HepG2 (cell line): ENCODE data around the gene WNK2. TPM values are rescaled to one million over a fixed set of nuclear protein-coding genes. Genes with fewer than 3 reads are reported as not detected.

ENCODE experiments used
- ATAC-seq: fragments of 200-7000 bp; cut with Tn5 transposase; 3 replicates; pipeline ENCODE4 v1.9.1; 2020; ENCODE audit warnings: mild to moderate bottlenecking, moderate library complexity
- BruUV-seq: library from RNA; stranded (reverse); fragments of 400-500 nt; replicated peaks from 2 replicates; lab custom pipeline; 2021; lab: Mats Ljungman, UMichigan
- CTCF ChIA-PET: fragments of 300-600 bp; formaldehyde crosslinking; extraction: SDS; loops from one replicate; lab custom pipeline; 2021; ENCODE audit warnings: low total read pairs, inconsistent platforms, low intra/inter-chr PET ratio; lab: Yijun Ruan, JAX
- POLR2A ChIA-PET: fragments of 350-600 bp; sonication (Branson Sonifier 250); formaldehyde crosslinking; loops from one replicate; lab custom pipeline; 2020; ENCODE audit warnings: antibody characterized with exemption, inconsistent platforms; lab: Yijun Ruan, JAX
- DNase-seq: peaks from one replicate; pipeline ENCODE4 v3.0.0-alpha.2; 2015; ENCODE audit warnings: low spot score
- FAIRE-seq: peaks from 3 replicates; lab custom pipeline; 2011; peaks lifted over from hg19 to GRCh38; lab: Jason Lieb, UNC
- H2AFZ ChIP-seq: one replicate; pipeline ENCODE4 v1.6.1; 2011; ENCODE audit warnings: low read length, inconsistent platforms
- H3K27ac ChIP-seq: fragments of 300-600 bp; 3 replicates; pipeline ENCODE4 v1.8.0; 2011; ENCODE audit warnings: mixed run types, mild to moderate bottlenecking, mixed read lengths, low read length, inconsistent platforms; ENCODE audit not compliant: insufficient read depth; ENCODE audit errors: extremely low read length
- H3K27me3 ChIP-seq, 2 experiments: fragments of 200-600 bp in 1 of 2; 2 replicates in 1 of 2; 3 replicates in 1 of 2; pipeline versions ENCODE4 v1.6.0 to v1.8.0; 2011; ENCODE audit warnings: low read length in 2 of 2, mild to moderate bottlenecking in 2 of 2, moderate library complexity in 2 of 2, inconsistent platforms in 1 of 2; ENCODE audit not compliant: insufficient read depth in 2 of 2, control insufficient read depth in 1 of 2
- H3K36me3 ChIP-seq, 2 experiments: fragments of 200-600 bp in 1 of 2; replicated peaks in 1 of 2; 2 replicates in 1 of 2; 3 replicates in 1 of 2; pipeline versions ENCODE4 v1.5.1 to v1.8.0; 2011; ENCODE audit warnings: low read length in 2 of 2, inconsistent platforms in 1 of 2; ENCODE audit not compliant: insufficient read depth in 2 of 2, control insufficient read depth in 1 of 2
- H3K4me1 ChIP-seq: 2 replicates; pipeline ENCODE4 v1.5.1; 2012; ENCODE audit warnings: low read length, inconsistent platforms; ENCODE audit not compliant: insufficient read depth
- H3K4me2 ChIP-seq: 2 replicates; pipeline ENCODE4 v1.6.0; 2011; ENCODE audit warnings: low read depth, low read length, inconsistent platforms
- H3K4me3 ChIP-seq, 3 experiments: fragments of 200-600 bp in 1 of 3; sonication (generic), shearing (Covaris generic) in 1 of 3; replicated peaks in 1 of 3; 2 replicates each; pipeline ENCODE4 v1.5.1; 2011 to 2016; ENCODE audit warnings: low read length in 3 of 3, inconsistent platforms in 2 of 3, low read depth in 2 of 3, mild to moderate bottlenecking in 2 of 3, control low read depth in 1 of 3, mixed read lengths in 1 of 3; ENCODE audit not compliant: insufficient read depth in 1 of 3
- H3K79me2 ChIP-seq: one replicate; pipeline ENCODE4 v1.6.1; 2011; ENCODE audit warnings: low read length, inconsistent platforms; ENCODE audit not compliant: insufficient read depth
- H3K9ac ChIP-seq: 2 replicates; pipeline ENCODE4 v1.6.0; 2011; ENCODE audit warnings: mild to moderate bottlenecking, low read depth, low read length, inconsistent platforms; ENCODE audit not compliant: insufficient read depth
- H3K9me3 ChIP-seq: 2 replicates; pipeline ENCODE4 v1.5.1; 2012; ENCODE audit warnings: mild to moderate bottlenecking, low read length
- H4K20me1 ChIP-seq: 2 replicates; pipeline ENCODE4 v1.6.0; 2011; ENCODE audit warnings: inconsistent platforms, mild to moderate bottlenecking, low read length, moderate library complexity; ENCODE audit not compliant: insufficient read depth
- CBFB ChIP-seq: sonication (generic); formaldehyde crosslinking; IDR thresholded peaks from 2 replicates; pipeline ENCODE4 v1.4.0; 2020; ENCODE audit warnings: missing genetic modification reagents
- CHD4 ChIP-seq: fragments of 200-600 bp; sonication (generic); IDR thresholded peaks from 2 replicates; pipeline ENCODE4 v1.7.0; 2017; ENCODE audit warnings: mild to moderate bottlenecking, low read length, borderline replicate concordance
- HDAC2 ChIP-seq: sonication (generic); formaldehyde crosslinking; IDR thresholded peaks from 2 replicates; pipeline ENCODE4 v1.4.0; 2020; ENCODE audit warnings: missing genetic modification reagents
- NBN ChIP-seq: fragments of 450-650 bp; conservative IDR thresholded peaks from 2 replicates; pipeline ENCODE4 v1.6.1; 2017
- NCOR1 ChIP-seq: fragments of 200-600 bp; sonication (generic); IDR thresholded peaks from 2 replicates; pipeline ENCODE4 v1.7.0; 2017; ENCODE audit warnings: antibody characterized with exemption, low read length, borderline replicate concordance
- NR2F6 ChIP-seq, 2 experiments: IDR thresholded peaks; 2 replicates each; pipeline ENCODE4 v1.6.1; 2016; ENCODE audit warnings: antibody characterized with exemption in 1 of 2, mild to moderate bottlenecking in 1 of 2
- ZBTB34 ChIP-seq: sonication (generic); formaldehyde crosslinking; IDR thresholded peaks from 2 replicates; pipeline ENCODE4 v1.8.0; 2022; ENCODE audit warnings: mild to moderate bottlenecking, missing genetic modification reagents
- ZBTB39 ChIP-seq: sonication (generic); formaldehyde crosslinking; IDR thresholded peaks from 2 replicates; pipeline ENCODE4 v1.5.0; 2020; ENCODE audit warnings: missing genetic modification reagents
- ZFP82 ChIP-seq: sonication (generic); formaldehyde crosslinking; IDR thresholded peaks from 2 replicates; pipeline ENCODE4 v1.5.1; 2020; ENCODE audit warnings: mild to moderate bottlenecking, missing genetic modification reagents, borderline replicate concordance
- ZNF136 ChIP-seq: sonication (generic); formaldehyde crosslinking; IDR thresholded peaks from 2 replicates; pipeline ENCODE4 v1.8.1; 2022; ENCODE audit warnings: low read depth, mild to moderate bottlenecking, moderate library complexity, missing genetic modification reagents
- ZNF446 ChIP-seq: sonication (generic); formaldehyde crosslinking; IDR thresholded peaks from 2 replicates; pipeline ENCODE4 v1.5.0; 2020; ENCODE audit warnings: mild to moderate bottlenecking, missing genetic modification reagents
- ZNF484 ChIP-seq: sonication (generic); formaldehyde crosslinking; IDR thresholded peaks from 2 replicates; pipeline ENCODE4 v1.5.1; 2020; ENCODE audit warnings: mild to moderate bottlenecking, low read depth, missing genetic modification reagents, borderline replicate concordance
- ZNF768 ChIP-seq: sonication (generic); formaldehyde crosslinking; IDR thresholded peaks from 2 replicates; pipeline ENCODE4 v1.4.0; 2020; ENCODE audit warnings: missing genetic modification reagents
- WGBS: methylation state at CpG from one replicate; pipeline ENCODE4 v1.1.6; 2017; ENCODE audit warnings: low lambda C conversion rate; 5-methylcytosine and 5-hydroxymethylcytosine counted together
- in situ Hi-C: cut with HindIII; loops from 2 replicates; pipeline ENCODE4 v1.10.0; 2017; ENCODE audit warnings: low pct_unique_long_range_greater_than_20kb; ENCODE audit not compliant: extremely low pct_ligation_motif_present
- intact Hi-C: fragments of 100-400 bp; cut with micrococcal nuclease; formaldehyde crosslinking; loops from one replicate; pipeline ENCODE4 v1.10.0; 2022; ENCODE audit not compliant: unreplicated experiment
- polyA plus RNA-seq, 8 experiments: library from polyadenylated mRNA; depleted of rRNA in 3 of 8; stranded (reverse) in 7 of 8; unstranded in 1 of 8; fragments of >200 nt; fragmentation: Illumina TruSeq in 4 of 8; extraction: Trizol in 4 of 8; gene quantifications; 2 replicates each; pipeline versions ENCODE4 v1.2.1 to v1.2.3, GENCODE V29; 2011 to 2016; ENCODE audit warnings: low read depth in 4 of 8, missing spikeins in 1 of 8, mixed read lengths in 1 of 8; ENCODE audit not compliant: insufficient read depth in 1 of 8
- total RNA-seq, 5 experiments: library from RNA; depleted of rRNA; stranded (reverse); fragments of >200 nt; fragmentation: Illumina TruSeq; extraction: Trizol; gene quantifications; 2 replicates each; pipeline ENCODE4 v1.2.3, GENCODE V29; 2016; ENCODE audit warnings: low read depth in 1 of 5
- TF ChIP-seq, protein P1 (sequence below): sonication (generic); formaldehyde crosslinking; IDR thresholded peaks from 2 replicates; pipeline ENCODE4 v1.5.1; 2020; ENCODE audit warnings: mild to moderate bottlenecking, missing genetic modification reagents, moderate library complexity

WNK2 gene
- total and polyA plus RNA-seq, 2 of the 13 experiments (the other 11 are each of a cell fraction or from before 2014, with no cell fraction given), result 10.5 to 12.0 TPM

DNA sequence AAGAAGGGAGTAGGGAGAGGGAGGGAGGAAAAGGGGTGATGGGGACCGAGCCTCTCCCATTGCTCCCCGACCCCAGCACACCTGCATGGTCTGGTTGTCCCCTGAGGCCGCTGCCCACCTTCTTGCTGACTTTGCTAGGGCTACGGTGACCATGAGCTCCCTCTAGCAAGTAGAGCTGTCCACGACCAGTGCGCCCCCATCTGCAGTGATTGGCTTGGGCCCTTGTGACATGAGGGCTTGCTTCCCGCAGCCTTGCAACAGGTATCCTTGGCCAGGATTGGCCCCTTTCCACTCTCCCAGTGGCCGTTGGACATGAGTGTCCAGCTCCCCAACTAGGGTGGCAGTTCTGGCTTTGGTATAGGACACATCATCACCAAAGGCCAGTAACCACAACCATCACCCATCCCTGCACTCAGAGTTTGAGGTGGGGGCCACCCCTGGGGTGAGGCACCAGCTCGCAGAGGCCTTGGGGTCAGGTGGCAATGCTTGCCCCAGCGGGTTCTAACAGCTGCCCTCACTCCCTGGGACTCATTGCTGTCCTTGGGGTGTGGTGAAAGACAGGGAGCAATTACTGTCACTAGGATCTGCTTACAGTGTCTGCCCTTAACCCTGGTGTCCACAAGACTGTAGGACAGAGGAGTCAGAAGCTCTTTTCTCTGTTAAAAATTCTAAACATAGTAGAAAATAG lies 32.7 kb upstream of the WNK2 start:
- no peaks in the 10 kb centered on the region for H4K20me1 ChIP-seq
- FAIRE-seq (no peak), ATAC-seq (peak; percentile 77), DNase-seq (no peak)
- POLR2A ChIA-PET, result interaction anchor here (3.3 kb wide), 1 partner anchor 17 kb away, joined by 15 read pairs; the partner anchor contains the start of gene NINJ1
- no peak overlapping the region for H3K4me3 ChIP-seq
- H3K36me3 ChIP-seq, result no peaks in the 10 kb centered on the region
- CTCF ChIA-PET, result no interaction called here
- 20% methylated on average over 5 of the region's 10 CpGs for WGBS
- H3K4me1 ChIP-seq, result peaks cover 28% of the 10 kb centered on the region
- H2AFZ ChIP-seq, result no peak overlapping the region
- H3K9ac ChIP-seq, result no peak overlapping the region
- no peak overlapping the region for H3K27ac ChIP-seq
- H3K27me3 ChIP-seq, result peaks cover 0 to 2% of the 10 kb centered on the region in 2 experiments; a peak in 2 of 5 replicates
- no TSS peak for BruUV-seq
- no peaks in the 10 kb centered on the region for H3K79me2 ChIP-seq
- 0 out of 2 replicates have a peak overlapping the region, but pooled peaks have one; percentile 9 for H3K4me2 ChIP-seq
- in situ Hi-C loops (loop anchor here (25.0 kb wide), 1 partner anchor 286 kb away; no protein-coding TSS in a partner anchor), intact Hi-C loops (loop anchor here (10.0 kb wide), 1 partner anchor 274 kb away; no protein-coding TSS in a partner anchor)
- H3K9me3 ChIP-seq, result no peaks in the 10 kb centered on the region
- no peak for TF ChIP-seq ZNF484 (CRISPR knock-in tag)
- TF ChIP-seq NR2F6 (IDR thresholded peaks at IDR 0.05), result no peak
- TF ChIP-seq NR2F6 (CRISPR knock-in tag; IDR thresholded peaks at IDR 0.05), result peak; percentile 46; the same call in 1 of the 2 replicates
- TF ChIP-seq CBFB, result no peak
- no peak for TF ChIP-seq ZNF136 (CRISPR knock-in tag)
- TF ChIP-seq NCOR1, result no peak
- no peak for TF ChIP-seq ZBTB39 (CRISPR knock-in tag)
- TF ChIP-seq ZNF446, result no peak
- TF ChIP-seq NBN, result no peak
- no peak for TF ChIP-seq ZNF768 (CRISPR knock-in tag)
- TF ChIP-seq, protein P1, sequence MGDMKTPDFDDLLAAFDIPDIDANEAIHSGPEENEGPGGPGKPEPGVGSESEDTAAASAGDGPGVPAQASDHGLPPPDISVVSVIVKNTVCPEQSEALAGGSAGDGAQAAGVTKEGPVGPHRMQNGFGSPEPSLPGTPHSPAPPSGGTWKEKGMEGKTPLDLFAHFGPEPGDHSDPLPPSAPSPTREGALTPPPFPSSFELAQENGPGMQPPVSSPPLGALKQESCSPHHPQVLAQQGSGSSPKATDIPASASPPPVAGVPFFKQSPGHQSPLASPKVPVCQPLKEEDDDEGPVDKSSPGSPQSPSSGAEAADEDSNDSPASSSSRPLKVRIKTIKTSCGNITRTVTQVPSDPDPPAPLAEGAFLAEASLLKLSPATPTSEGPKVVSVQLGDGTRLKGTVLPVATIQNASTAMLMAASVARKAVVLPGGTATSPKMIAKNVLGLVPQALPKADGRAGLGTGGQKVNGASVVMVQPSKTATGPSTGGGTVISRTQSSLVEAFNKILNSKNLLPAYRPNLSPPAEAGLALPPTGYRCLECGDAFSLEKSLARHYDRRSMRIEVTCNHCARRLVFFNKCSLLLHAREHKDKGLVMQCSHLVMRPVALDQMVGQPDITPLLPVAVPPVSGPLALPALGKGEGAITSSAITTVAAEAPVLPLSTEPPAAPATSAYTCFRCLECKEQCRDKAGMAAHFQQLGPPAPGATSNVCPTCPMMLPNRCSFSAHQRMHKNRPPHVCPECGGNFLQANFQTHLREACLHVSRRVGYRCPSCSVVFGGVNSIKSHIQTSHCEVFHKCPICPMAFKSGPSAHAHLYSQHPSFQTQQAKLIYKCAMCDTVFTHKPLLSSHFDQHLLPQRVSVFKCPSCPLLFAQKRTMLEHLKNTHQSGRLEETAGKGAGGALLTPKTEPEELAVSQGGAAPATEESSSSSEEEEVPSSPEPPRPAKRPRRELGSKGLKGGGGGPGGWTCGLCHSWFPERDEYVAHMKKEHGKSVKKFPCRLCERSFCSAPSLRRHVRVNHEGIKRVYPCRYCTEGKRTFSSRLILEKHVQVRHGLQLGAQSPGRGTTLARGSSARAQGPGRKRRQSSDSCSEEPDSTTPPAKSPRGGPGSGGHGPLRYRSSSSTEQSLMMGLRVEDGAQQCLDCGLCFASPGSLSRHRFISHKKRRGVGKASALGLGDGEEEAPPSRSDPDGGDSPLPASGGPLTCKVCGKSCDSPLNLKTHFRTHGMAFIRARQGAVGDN, result peak; percentile 45
- TF ChIP-seq ZBTB34 (CRISPR knock-in tag), result no peak
- TF ChIP-seq HDAC2 (CRISPR knock-in tag), result 0 out of 2 replicates have a peak, but pooled peaks have one; percentile 10
- TF ChIP-seq ZFP82 (CRISPR knock-in tag), result no peak
- TF ChIP-seq CHD4, result no peak
